ENCODE data around the gene PREX1.
"Not testable (repeated sequence)": the region's sequence is repeated elsewhere in the genome, so short reads cannot be mapped to it uniquely, and the experiment has no call there.

Gene PREX1

DNA sequence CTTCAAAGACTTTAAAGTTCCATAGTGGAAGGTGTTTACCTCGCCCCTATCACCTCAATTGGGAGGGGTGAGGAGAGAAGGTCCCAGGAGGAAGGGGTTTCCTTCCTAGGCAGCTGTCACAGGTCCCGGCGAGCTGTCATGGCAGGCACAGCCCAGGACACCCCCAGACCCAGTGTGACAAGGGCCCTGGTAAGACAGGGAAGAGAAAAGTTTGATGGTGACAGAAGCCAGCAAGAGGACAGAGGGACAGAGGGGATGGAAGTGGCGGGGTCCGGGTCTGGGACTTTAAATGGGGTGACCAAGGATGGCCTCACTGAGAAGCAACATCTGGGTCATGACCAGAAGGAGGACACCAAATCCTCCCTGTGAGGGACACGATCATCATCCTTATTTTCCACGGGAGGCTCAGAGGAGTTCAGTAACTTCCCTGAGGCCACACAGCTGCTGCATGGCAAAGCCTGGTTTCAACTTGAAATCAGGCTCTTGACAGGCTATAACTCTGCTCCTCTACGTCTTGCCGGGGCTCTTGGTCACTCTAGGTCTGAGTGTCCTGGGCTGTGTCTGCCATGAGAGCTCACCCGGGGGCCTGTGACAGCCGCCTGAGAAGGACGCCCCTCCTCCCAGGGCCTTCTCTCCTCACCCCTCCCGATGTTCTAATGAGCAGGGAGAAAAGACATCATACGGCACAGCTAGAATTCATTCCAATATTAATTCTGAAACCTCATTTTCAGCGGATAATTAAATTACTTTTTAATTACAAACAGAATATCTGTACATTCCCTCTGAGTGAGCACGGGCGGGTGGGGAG, 222.2 kb downstream of the PREX1 start:
- DNase-seq (ENCODE audit: low read depth in 2 of 2), result no peak

- no peak for DNase-seq (ENCODE audit: low read depth in 2 of 2)
Observed at GRCh38 chr20:48604936-48605335, 222.9 kb downstream of the PREX1 start.

GRCh38 chr20:48604426-48604825, 223.4 kb downstream of the PREX1 start:
- DNase-seq (ENCODE audit: low read depth in 2 of 2), result no peak

GRCh38 chr20:48603819-48604405, 223.9 kb downstream of the PREX1 start:
- DNase-seq (ENCODE audit: low read depth in 2 of 2), result no peak

DNA sequence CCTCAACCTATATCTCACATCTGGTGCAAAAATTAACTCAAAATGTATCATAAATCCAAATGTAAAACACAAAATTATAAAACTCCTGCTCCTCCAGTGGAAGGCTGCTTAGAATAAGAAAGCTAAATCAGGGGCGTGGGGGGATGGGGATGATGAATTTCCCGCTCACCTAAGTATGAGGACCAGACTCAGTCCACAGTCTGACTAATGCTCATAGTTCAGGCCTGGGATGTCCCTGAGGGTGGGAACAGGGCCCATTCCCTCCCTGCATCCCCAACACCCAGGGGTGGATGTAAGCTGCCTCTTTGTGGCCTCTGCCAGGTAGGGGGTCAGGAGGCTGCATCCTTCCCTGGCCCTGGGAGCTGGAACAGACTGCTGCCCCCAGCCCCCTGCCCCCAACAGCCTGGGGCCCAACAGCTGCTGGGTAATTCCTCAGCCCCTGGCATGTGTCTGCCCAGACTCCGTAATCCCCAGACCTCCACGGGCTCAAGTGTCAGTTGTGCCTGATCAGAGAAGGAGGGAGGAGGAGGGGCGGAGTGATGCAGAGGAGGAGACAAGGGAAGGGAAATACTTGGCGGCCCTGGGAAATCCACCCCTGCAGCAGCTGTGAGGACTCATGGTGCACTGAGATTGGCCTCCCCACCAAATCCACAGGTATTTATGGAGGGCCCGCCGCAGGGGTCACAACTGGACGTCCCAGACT, 224.5 kb downstream of the PREX1 start:
- no peak for DNase-seq (ENCODE audit: low read depth in 2 of 2)

DNA sequence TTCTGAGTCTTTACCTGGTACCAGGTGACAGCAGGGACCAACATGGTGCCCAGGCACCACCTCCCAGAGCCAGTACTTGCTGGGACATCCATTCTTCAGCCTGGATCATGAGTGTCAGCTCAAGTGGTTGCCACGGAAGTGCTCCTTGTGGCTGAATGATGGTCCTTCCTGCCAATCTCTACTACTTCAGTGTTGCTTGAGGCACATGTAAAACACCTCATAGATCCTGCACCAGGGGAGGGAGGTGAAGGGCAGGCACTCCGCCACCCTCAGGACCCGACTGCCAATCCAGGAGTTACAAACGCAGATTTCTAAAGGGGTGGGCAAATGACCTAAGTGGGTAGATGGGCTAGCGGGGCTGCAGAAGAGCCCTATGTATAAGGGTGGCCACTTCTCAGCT, 226.0 kb downstream of the PREX1 start:
- DNase-seq (ENCODE audit: low read depth in 2 of 2), result no peak

DNA sequence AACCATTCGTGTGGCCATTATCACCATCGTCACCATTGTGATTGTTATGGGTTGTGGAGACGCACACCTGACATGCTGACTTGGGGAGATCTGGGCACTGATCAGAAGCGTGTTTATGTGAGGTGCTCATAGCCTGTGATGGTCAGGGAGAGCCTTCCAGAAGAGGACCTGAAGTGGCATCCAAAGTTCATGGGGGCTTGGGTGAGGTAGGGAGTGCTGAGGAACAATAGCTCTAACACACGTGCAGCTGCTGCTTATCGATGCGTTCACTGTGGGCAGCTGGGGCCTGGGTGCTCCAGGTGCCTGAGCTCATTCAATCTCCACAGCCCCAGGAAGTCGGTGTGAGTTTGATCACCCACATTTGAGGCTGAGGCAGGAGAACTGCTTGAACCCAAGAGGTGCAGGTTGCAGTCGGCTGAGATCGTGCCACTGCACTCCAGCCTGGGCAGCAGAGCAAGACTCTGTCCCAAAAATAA, 227.3 kb downstream of the PREX1 start:
- DNase-seq (ENCODE audit: low read depth in 2 of 2), result no peak

DNA sequence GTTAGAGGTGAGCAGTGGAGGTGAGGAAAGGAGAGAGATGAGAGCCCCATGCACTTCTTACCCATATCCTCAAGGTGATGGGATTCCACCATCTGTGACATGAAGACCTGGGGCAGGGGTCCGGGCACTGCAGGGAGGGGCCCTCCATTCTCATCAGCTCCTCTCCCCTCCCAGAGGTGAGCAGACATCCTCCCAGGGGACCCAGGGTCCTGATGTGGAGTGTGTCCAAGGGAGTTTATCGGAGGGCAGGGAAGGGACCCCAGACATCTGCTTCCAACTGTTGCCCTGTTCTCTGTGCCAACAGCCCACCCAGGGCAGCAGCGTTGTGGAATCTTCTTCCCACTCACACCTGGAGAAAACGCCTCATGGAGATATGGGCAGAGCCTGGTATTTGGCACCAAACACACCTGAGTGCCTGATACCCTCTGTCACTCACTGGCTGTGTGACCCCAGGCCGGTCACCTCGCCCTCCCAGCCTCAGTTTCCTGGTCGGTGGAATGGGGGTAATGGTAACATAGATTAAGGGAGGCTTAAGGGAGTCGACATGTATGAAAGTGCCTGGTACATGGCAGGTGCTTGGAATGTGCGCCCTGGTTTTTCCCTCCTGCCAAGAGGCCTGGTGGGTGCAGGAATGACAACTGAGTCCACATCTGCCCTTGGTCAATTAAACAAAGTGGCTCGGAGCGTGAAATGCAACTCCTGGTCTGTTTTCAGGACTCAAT, 227.9 kb downstream of the PREX1 start:
- no peak for DNase-seq (ENCODE audit: low read depth in 2 of 2)

DNA sequence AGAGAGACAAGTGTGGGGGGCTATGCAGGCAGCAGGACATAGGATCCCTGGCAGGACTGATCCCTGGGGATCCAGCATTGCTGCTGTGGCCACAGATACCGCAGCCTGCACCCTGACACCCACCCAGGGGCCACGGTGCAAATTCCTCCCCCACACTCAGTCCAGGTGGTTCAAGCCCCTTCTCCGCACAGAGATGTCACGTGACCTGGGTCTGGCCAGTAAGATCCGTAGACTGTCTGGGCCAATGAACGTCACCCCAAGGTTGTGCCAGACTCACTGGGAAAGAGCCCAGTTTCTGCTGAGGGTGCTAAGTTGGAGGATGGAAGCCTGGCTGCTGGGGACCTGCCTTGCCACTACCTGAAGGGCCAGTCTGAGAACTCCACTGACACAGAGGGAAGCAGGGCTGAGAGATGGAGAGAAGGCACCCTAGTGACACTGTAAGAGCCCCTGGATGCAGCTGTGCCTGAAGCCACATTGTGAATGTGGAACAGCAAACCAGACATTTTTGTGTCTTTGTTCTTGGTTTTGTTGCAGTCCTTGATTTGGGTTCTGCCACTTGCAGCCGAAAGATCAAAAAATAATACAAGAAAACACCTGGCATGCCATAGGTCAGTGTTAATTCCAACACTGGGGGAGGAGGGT, 228.6 kb downstream of the PREX1 start:
- no peak for DNase-seq (ENCODE audit: low read depth in 2 of 2)

- not testable (repeated sequence) for DNase-seq (ENCODE audit: low read depth in 2 of 2)
Observed at GRCh38 chr20:48598303-48598941, 229.4 kb downstream of the PREX1 start.

- DNase-seq (ENCODE audit: low read depth in 2 of 2), result no peak
Observed at GRCh38 chr20:48597521-48598302, 230.1 kb downstream of the PREX1 start.

DNA sequence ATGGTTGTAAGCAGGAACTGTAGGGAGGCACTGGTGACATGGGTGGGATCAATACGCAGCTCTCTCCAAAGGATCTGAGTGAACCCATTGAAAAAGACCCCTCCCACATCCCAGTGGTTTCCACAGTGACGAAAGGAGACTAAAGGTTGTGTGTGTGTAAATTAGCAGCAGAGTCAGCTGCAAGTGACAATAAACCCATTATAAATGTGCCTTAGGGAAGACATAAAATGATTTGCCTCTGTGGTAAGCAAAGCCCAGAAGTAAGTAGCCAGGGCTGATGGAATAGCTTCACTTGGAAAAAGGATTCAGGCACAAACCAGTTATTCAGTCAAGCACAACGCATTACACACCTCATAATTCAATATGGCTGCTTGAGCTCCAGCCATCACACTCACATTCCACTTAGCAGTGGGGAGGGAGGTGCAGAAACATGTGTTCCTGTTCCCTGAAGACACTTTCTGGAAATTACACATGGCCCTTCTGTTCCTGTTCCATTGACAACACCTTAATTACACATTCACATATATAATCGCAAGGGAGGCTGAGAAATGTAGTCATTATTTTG, 231.4 kb downstream of the PREX1 start:
- DNase-seq (ENCODE audit: low read depth in 2 of 2), result no peak

GRCh38 chr20:48595495-48596333, 232.1 kb downstream of the PREX1 start:
- DNase-seq (ENCODE audit: low read depth in 2 of 2), result no peak

- DNase-seq (ENCODE audit: low read depth in 2 of 2), result no peak
Observed at GRCh38 chr20:48594533-48594932, 233.3 kb downstream of the PREX1 start.

GRCh38 chr20:48592107-48592940, 235.5 kb downstream of the PREX1 start:
- DNase-seq (ENCODE audit: low read depth in 2 of 2), result no peak

- no peak for DNase-seq (ENCODE audit: low read depth in 2 of 2)
Observed at GRCh38 chr20:48586730-48587129, 241.1 kb downstream of the PREX1 start.

GRCh38 chr20:48585061-48585870, 242.5 kb downstream of the PREX1 start:
- no peak for DNase-seq (ENCODE audit: low read depth in 2 of 2)
